MCF 10A (cell line): ENCODE measurements around the gene PDZRN3. TPM values are rescaled to one million over a fixed set of nuclear protein-coding genes. Genes with fewer than 3 reads are reported as not detected.

Experiments
- BruUV-seq: library from RNA; stranded (reverse); fragments of 400-500 nt; replicated peaks from 2 replicates; lab custom pipeline; 2021; lab: Mats Ljungman, UMichigan
- CTCF ChIA-PET: fragments of 300-600 bp; sonication (Branson Sonifier 250); formaldehyde crosslinking; extraction: SDS; loops from one replicate; lab custom pipeline; 2021; ENCODE audit warnings: antibody characterized with exemption, inconsistent platforms; lab: Yijun Ruan, JAX
- POLR2A ChIA-PET: fragments of 300-600, 350-650 bp; sonication (Branson Sonifier 250); formaldehyde crosslinking; extraction: SDS; loops from one replicate; lab custom pipeline; 2020; ENCODE audit warnings: antibody characterized with exemption, inconsistent platforms; lab: Yijun Ruan, JAX
- DNase-seq: peaks from one replicate; pipeline ENCODE4 v3.0.0-alpha.2; 2018; ENCODE audit not compliant: unreplicated experiment
- H3K27ac Mint-ChIP-seq: one replicate; pipeline ENCODE4 v1.8.0; 2022; ENCODE audit warnings: mild to moderate bottlenecking, low read depth, mixed read lengths; ENCODE audit not compliant: unreplicated experiment
- H3K27me3 Mint-ChIP-seq: one replicate; pipeline ENCODE4 v1.8.0; 2022; ENCODE audit warnings: mixed read lengths; ENCODE audit not compliant: insufficient read depth, unreplicated experiment
- H3K36me3 Mint-ChIP-seq: one replicate; pipeline ENCODE4 v1.8.0; 2022; ENCODE audit warnings: mild to moderate bottlenecking, moderate library complexity, mixed read lengths; ENCODE audit not compliant: insufficient read depth, unreplicated experiment
- H3K4me1 Mint-ChIP-seq: one replicate; pipeline ENCODE4 v1.8.0; 2022; ENCODE audit warnings: mixed read lengths; ENCODE audit not compliant: insufficient read depth, unreplicated experiment
- H3K4me3 Mint-ChIP-seq: one replicate; pipeline ENCODE4 v1.8.0; 2022; ENCODE audit warnings: mild to moderate bottlenecking, moderate library complexity, mixed read lengths; ENCODE audit not compliant: unreplicated experiment
- H3K9me3 Mint-ChIP-seq: one replicate; pipeline ENCODE4 v1.8.0; 2022; ENCODE audit warnings: mixed read lengths; ENCODE audit not compliant: unreplicated experiment
- intact Hi-C: fragments of 100-400 bp; cut with micrococcal nuclease; formaldehyde crosslinking; loops from 2 replicates; pipeline ENCODE4 v1.14.1; 2022
- total RNA-seq: library from RNA; stranded (reverse); gene quantifications from 2 replicates; pipeline ENCODE4 v1.2.3, GENCODE V29; 2022
- TF ChIP-seq, protein P1 (sequence below): fragments of 200-600 bp; IDR thresholded peaks from one replicate; pipeline ENCODE4 v1.8.0; 2022; ENCODE audit warnings: antibody characterized with exemption, mild to moderate bottlenecking; ENCODE audit not compliant: unreplicated experiment

PDZRN3 gene
- total RNA-seq, 1 experiment from 2014 or later, result not detected

DNA sequence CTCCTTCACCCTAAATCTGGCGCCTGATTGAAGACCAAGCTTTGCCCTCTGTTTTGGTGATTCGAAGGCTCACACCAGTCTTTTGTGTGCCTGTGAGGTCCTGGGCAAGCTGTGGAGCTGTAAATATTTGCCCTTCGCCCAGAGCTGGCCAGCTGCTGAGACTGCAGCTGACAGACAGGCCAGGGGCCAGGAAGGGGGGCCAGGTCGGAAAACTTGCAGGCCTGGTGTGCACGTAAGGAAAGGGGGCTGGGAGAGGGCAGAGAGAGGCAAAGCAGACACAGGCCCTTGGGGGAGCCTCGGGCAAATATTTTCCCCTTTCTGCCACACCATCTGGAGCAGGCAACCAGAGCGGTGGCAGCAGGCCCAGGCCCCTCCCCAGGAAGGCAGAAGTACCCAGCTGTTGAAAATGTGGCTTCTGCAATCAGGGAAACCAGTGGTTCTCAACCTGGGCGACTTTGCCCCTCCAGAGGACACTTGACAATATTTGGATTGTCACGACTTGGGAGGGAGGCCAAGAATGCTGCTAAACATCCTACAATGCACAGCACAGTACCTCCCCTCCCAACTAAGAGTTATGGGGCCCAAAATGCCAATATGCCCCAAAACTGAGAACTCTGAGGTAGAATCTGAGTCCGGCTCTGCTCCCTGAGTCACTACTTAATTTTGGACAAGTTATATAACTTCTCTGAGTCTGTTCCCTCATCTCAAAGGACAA is 2.5 kb downstream of the PDZRN3 start:
- ChIA-PET CTCF (no interaction called here), POLR2A (no interaction called here)
- Mint-ChIP-seq H3K4me1 (no peaks in the 10 kb centered on the region), H3K27me3 (no peaks in the 10 kb centered on the region), H3K36me3 (no peaks in the 10 kb centered on the region), H3K27ac (no peak overlapping the region), H3K4me3 (no peak overlapping the region), H3K9me3 (no peaks in the 10 kb centered on the region)
- TF ChIP-seq, protein P1, sequence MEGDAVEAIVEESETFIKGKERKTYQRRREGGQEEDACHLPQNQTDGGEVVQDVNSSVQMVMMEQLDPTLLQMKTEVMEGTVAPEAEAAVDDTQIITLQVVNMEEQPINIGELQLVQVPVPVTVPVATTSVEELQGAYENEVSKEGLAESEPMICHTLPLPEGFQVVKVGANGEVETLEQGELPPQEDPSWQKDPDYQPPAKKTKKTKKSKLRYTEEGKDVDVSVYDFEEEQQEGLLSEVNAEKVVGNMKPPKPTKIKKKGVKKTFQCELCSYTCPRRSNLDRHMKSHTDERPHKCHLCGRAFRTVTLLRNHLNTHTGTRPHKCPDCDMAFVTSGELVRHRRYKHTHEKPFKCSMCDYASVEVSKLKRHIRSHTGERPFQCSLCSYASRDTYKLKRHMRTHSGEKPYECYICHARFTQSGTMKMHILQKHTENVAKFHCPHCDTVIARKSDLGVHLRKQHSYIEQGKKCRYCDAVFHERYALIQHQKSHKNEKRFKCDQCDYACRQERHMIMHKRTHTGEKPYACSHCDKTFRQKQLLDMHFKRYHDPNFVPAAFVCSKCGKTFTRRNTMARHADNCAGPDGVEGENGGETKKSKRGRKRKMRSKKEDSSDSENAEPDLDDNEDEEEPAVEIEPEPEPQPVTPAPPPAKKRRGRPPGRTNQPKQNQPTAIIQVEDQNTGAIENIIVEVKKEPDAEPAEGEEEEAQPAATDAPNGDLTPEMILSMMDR, result no peak
- intact Hi-C loops, result no loop called here
- no TSS peak for BruUV-seq
- no peak for DNase-seq

DNA sequence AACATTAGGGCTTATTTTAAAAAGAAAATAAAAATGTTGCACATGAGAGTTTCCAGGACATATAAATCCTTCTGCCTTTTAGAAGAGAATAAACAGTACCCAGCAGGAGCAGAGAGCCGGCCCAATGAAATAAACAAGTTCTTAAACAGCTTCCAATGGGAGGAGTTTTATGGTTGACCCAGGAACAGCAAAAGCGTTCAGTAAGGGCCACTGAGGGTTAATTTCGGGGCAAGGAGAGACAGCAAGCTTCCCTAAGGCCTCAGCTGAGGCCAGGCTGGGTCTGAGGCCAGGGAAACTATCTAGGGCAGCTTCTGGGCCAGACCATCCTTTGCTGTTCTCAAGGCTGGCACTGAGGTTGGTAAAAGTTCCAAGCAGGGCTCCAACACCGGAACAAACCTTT is 3.4 kb downstream of the PDZRN3 start:
- Mint-ChIP-seq H3K27ac (no peak overlapping the region), H3K4me3 (no peak overlapping the region), H3K36me3 (no peaks in the 10 kb centered on the region), H3K9me3 (no peaks in the 10 kb centered on the region), H3K27me3 (no peaks in the 10 kb centered on the region), H3K4me1 (no peaks in the 10 kb centered on the region)
- intact Hi-C loops, result no loop called here
- BruUV-seq, result no TSS peak
- ChIA-PET POLR2A (no interaction called here), CTCF (interaction anchor here (1.1 kb wide), 1 partner anchor 118 kb away, joined by 3 read pairs; no protein-coding TSS in a partner anchor)
- no peak for DNase-seq
- TF ChIP-seq, protein P1, result no peak

DNA sequence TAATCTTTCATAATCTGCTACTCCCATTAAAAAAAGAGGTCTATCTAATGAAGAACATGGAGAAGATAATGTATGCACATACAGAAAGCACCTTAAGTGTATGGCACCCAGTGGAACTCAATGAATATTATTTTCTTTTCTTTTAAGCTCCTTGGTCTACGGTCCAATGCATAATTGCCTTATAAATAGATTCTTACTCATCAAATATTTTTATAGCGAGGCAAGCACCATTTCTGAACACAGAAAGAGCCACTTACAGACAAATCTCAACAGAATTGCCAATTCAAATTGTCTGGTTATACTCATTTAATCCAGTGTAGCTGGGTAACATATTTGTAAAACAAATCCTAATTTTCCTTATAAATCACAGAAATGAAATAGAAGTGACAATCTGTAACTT is 6.3 kb downstream of the PDZRN3 start:
- peaks cover 10% of the 10 kb centered on the region for H3K27me3 Mint-ChIP-seq
- no peak overlapping the region for H3K4me3 Mint-ChIP-seq
- no peaks in the 10 kb centered on the region for H3K9me3 Mint-ChIP-seq
- intact Hi-C loops, result no loop called here
- H3K36me3 Mint-ChIP-seq, result no peaks in the 10 kb centered on the region
- CTCF ChIA-PET, result interaction anchor here (0.5 to 0.6 kb wide), 2 partner anchors 23 to 111 kb away, joined by 3 read pairs; no protein-coding TSS in a partner anchor
- H3K27ac Mint-ChIP-seq, result no peak overlapping the region
- TF ChIP-seq, protein P1, result no peak
- no TSS peak for BruUV-seq
- H3K4me1 Mint-ChIP-seq, result no peaks in the 10 kb centered on the region
- DNase-seq, result no peak
- POLR2A ChIA-PET, result no interaction called here

DNA sequence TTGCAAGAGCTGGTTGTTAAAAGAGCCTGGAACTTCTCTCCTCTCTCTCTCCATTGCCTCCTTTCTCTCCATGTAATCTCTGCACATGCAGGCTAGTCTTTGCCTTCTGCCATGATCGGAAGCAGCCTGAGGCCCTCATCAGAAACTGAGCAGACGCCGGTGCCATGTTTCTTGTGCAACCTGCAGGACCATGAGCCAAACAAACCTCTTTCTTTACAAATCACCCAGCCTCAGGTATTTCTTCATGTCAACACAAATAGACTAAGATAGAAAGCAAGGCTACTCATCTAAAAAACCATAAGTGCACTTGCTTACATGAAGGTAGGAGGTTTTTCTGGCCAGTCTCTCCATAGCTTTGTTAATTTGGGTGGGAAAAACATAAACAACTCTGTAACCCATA is 8.7 kb downstream of the PDZRN3 start:
- Mint-ChIP-seq H3K27me3 (peaks cover 10% of the 10 kb centered on the region), H3K9me3 (no peaks in the 10 kb centered on the region), H3K4me3 (no peak overlapping the region), H3K4me1 (no peaks in the 10 kb centered on the region), H3K36me3 (no peaks in the 10 kb centered on the region), H3K27ac (no peak overlapping the region)
- POLR2A ChIA-PET, result no interaction called here
- BruUV-seq, result no TSS peak
- TF ChIP-seq, protein P1, result no peak
- CTCF ChIA-PET, result interaction anchor here (0.7 to 1.6 kb wide), 3 partner anchors 108 to 235 kb away, joined by 3 to 4 read pairs (median 4); no protein-coding TSS in a partner anchor
- no peak for DNase-seq
- intact Hi-C loops, result no loop called here
